B cell (primary cell): ENCODE measurements around the gene NMT1.

ENCODE experiments used
- CTCF ChIP-seq: fragments of 200-600 bp; IDR thresholded peaks from one replicate; pipeline ENCODE4 v1.8.0; 2022; ENCODE audit warnings: antibody characterized with exemption, mild to moderate bottlenecking
- EZH2 ChIP-seq: IDR thresholded peaks from 2 replicates; pipeline ENCODE4 v1.6.1; 2012; ENCODE audit warnings: borderline replicate concordance, low read depth, mild to moderate bottlenecking, moderate library complexity, low read length; ENCODE audit not compliant: insufficient read depth, poor library complexity, severe bottlenecking

GRCh38 chr17:45132572-45133463 lies 71.7 kb downstream of the NMT1 start:
- TF ChIP-seq CTCF (peak; percentile 73), EZH2 (no peak)
